CD4-positive, alpha-beta T cell treated with Interleukin-6 at 100 ng/mL for 8 hours (primary cell): ENCODE measurements around the gene ADNP.

ENCODE experiments used
- DNase-seq: peaks from one replicate; pipeline ENCODE4 v3.0.0-alpha.2; 2020; ENCODE audit warnings: mixed read lengths, low spot score

ADNP gene

DNA sequence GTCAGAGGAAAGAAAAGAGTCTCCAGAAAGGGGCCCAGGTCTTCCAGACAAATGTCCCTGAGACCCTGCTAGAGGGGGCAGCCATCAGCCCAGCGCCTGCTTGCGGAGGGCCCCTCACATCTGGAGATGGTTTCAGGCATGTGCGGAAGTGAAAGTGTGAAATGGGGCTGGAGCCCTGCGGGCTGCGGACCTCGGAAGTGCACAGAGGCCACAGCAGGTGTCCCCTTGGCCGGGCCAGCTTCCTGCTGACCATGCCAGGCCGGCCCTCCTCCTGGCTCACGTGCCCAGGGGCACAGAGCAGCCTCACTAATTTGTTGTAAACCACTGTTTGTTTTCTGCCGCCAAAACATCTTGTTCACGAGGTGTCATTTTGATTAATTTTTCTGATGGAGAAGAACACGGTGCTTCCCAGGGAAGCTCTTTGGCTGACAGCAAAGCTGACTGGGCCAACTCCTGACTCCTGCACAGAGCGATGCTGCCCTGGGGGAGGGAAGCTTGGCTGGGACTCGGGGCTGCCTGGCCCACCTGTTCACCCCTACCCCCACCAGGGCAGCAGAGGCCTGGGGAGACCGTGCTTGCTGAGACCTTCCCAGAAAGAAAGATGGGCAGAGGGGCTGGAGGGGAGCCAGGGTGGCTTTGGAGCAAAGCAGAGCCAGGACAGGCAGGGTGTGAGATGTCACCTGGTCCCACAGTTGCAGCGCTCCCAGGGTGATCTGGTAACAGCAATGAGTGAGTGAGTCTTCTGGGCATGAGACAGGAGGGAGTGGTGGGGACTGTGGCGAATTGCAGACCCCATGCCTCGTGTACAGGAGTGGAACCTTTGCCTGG is 82.2 kb downstream of the ADNP start:
- no peak for DNase-seq

DNA sequence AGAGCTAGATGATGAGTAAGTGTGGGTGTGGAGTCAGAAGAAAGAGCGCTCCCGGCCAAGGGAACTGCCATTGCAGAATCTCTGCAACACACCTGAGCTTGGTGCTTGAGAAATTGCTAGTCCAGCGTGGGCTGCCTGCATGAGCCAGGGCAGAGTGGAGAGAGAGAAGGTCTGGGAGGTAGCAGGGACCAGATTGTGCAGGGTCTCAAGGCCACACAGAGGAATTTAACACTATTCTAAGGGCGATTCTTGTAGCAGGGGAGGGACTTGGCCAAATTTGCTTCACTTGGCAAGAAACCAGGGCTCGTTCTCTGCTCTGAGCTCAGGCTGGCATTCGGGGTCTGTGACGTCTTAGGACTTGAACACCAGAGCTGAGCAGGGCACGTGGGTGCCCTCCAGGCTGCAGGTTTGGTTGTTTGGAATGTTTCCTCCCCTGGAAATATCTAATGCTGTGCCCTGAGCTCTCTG is 82.9 kb downstream of the ADNP start:
- no peak for DNase-seq

DNA sequence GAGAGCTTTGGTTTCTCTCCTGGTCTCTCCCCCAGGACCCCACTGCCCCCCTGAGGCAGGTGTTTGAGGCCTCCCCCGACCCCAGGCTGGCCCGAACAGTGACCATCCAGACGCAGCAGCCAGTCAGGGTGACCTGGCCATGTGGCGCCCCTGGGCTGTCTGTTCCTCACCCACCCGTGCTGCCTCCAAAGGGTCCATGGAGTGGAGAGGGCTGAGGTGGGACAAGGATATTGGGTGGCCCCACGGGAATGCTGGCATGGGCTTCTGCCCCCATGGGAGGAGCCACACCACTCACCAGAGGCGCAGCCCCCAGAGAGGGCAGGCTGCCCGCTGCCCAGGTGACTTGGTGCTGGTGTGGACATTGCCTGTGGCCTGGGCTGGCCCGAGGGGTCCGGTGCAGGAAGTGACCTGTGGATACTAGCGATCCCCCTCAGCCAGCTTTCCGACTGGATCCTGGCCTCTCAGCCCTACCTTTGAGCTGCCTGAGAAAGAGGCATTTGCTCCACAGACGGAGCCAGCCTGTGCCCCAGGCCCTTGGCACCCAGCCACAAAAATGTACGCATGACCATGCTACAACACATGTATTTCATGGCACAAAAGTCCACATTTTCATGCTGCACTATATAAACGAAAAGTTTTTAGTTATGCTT is 85.5 kb downstream of the ADNP start:
- DNase-seq, result no peak

DNA sequence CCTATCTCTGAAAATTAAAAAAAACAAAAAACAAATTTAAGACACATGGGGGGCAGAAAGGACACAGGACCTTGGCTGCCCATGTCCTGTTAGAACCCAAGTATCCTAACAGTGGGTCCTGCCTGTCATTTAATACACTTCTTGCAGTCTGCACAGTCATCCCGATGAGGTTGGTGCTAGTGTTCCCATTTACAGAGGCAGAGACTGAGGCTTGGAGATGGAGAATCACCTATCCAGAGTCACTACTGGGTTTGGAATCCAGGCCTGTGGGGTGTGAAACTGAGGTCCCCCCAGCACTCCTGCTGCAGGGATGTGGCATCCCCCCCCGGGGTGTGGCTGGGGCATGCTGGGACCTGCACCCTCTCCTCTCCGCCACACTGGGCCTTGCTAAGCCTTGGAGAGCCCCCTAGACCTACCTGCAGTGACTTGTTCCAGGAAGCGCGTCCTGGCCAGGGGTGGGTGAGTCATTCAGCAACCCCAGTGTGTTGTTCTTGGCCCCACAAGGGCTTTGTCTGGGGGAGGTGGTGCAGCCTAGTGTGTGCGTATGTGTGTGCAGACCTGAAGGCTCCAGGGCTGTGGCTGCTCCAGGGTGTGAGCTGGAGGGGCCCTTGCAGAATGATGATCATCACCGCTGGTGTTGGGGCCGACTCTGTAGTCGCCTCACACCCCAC is 86.7 kb downstream of the ADNP start:
- no peak for DNase-seq

DNA sequence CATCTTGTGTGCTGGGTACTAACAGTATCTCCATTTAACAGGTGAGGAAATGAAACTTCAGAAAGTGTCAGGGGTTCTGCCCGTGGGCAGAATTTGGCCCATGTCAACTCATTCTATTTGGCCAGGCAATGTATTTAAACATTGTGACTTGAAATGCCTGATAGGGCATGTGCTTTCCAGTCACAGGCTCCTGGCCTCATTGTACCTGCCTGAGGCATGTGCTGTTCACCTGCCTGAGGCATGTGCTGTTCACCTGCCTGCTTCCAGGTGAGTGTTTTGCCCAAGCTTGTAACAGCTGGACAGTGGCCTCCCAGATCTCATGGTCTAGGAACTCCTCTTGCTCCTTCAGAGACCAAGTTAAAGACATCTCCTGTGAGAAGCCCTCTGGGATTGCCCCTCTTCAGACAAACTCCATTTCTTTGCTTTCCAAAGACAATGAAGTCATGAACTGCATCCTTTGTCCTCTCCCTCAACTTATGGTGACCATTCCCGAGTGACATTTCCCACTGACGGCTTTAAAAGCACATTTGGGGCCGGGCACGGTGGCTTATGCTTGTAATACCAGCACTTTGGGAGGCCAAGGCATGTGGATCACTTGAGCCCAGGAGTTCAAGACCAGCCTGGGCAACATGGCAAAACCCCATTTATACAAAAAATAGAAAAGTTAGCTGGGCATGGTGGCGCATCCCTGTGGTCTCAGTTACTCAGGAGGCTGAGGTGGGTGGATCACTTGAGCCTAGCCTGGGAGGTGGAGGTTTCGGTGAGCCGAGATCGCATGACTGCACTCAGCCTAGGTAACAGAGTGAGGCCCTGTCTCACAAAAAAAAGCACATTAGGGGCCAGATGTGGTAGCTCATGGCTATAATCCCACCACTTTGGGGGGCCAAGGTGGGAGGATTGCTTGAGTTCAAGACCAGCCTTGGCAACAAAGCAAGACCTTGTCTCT is 87.6 kb downstream of the ADNP start:
- DNase-seq, result no peak

DNA sequence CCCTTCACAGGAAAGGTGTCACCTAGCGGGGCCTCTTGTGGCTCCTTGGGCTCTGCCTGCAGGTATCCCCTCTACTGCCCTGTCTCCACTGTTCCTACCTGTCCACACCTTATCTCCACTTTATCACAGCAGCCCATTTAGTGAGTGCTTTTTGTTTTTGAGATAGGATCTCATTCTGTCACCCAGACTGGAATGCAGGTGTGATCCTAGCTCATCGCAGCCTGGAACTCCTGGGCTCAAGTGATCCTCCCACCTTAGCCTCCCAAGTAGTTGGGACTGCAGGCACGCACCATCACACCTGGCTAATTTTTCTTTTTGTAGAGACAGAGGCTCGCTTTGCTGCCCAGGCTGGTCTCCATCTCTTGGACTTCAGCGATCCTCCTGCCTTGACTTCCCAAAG is 88.4 kb downstream of the ADNP start:
- no peak for DNase-seq
